GM21367 (cell line): ENCODE data around the gene IL19.
"Not testable (repeated sequence)": the region's sequence is repeated elsewhere in the genome, so short reads cannot be mapped to it uniquely, and the experiment has no call there.

Experiments used
- ATAC-seq: cut with Tn5 transposase; IDR thresholded peaks from one replicate; pipeline ENCODE4 v1.9.1; 2021; ENCODE audit not compliant: unreplicated experiment

The IL19 gene

DNA sequence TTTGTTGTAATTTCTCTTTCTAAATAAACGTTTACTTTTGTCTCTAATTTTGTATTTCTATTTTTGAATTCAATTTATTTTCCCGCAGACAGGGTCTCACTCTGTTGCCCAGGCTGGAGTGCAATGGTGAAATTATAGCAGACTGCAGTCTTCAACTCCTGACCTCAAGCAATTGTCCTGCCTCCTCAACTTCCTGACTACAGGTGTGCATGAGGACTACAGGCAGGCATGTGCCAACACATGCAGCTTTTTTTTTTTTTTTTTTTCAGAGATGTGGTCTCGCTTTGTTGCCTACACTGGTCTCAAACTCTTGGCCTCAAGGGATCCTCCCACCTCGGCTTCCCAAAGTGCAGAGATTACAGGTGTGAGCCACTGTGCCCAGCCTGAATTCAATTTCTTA lies 58.2 kb downstream of the IL19 start:
- ATAC-seq, result no peak

DNA sequence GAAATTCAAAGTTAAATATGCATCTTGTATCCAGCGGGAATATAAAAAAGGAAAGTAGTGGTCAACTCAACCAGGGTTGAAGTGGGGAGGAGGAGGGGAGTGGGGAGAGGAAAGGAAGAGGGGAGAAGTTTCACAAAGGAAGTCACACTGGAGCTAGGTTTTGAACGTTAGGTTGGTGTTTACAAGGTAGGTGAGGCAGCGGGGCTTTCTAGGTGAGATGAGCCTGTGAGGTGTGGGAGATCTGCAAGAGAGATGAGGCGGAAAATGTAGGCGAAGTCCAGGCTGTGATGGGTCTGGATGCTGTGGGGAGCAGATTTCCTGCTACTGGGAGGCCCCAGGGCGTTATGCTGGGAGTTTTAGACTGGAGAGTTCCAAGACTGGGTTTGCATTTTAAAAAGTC lies 58.7 kb downstream of the IL19 start:
- ATAC-seq, result no peak

DNA sequence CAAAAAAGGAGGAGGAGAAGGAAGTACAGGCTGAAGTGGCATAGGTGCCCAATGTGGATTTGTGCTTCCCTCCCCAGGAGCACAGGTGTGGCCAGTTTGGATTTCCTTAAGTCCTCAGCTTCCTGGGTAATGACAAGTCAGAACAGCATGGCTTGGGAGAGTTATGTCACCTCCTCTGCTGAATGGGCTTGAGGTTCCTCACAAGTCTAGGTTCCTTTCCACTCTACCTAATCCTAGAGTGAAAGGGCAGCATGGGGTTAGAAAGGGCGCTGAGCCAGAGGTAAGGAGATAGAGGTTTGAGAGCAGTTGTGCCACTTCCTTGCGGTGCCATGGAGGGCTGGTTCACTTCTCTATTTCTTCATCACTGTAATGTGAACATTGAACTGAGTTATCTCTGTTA lies 59.3 kb downstream of the IL19 start:
- ATAC-seq, result no peak

DNA sequence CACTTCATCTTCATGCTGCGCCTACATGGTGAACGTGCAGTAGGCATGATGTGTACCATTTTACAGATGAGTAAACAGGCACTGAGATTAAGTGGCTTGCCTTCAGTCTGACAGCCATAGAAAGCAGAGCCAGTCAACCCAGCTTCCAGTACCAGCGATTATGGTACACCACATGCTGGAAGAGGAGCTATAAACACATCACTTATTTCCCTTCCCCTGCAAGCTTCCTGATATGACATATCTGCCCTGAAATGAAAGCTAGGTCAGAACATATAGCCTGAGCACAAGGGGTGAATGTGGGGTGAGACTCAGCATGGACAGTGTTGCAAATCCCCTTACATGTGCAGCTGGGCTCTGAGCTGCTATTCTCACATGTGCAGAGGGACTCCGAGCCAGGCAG lies 61.1 kb downstream of the IL19 start:
- ATAC-seq, result no peak

DNA sequence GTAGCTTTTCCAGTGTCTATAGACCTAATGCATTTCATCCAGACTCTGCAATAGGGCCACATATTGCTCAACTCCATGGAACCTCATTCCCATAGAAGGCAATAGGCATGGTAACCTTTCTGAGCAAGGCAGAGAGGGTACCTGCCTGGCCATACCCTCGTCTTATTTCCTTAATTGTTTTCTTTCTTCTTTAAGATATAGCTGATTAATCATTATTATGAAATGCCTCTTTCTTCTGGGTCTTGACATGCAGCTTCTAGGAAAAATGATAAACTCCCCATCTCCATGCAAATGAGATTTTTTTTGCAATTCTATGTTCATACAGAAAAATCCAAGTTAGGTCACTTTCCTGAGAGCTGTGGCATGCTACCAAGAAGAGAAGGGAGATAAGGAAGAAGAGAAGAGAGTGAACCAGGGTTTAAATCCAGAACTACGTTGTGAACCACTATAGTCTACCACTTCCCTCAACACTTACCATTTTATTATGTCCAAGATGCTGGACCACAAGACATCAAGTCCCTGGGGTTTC lies 61.8 kb downstream of the IL19 start:
- ATAC-seq, result no peak

DNA sequence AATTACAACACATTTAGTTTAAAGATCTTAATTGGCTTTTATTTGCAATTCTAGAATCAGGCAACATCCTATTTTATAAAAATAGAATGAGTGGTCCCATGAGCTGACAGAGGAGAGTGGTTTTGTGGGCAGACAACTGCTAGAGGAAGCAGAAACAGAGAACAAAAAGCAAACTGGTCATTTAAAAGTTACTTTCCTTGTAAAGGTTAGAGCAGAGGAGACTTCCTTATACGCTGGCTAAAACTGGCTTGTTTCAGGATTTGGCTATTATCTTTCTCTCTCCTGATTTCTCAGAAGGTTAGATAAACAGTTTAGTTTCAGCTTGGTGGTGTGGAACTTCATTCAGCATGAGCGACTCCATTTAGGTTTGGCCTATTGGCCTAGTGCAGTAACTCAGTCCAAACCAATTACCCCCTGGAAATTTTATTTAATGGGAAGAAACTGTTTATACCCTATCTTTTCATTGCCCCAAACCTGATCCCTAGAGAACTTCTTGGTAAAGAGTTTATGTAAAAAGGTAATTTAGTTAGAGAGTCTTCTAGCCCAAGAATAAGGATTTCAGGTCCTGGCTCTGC lies 62.6 kb downstream of the IL19 start:
- ATAC-seq, result no peak

DNA sequence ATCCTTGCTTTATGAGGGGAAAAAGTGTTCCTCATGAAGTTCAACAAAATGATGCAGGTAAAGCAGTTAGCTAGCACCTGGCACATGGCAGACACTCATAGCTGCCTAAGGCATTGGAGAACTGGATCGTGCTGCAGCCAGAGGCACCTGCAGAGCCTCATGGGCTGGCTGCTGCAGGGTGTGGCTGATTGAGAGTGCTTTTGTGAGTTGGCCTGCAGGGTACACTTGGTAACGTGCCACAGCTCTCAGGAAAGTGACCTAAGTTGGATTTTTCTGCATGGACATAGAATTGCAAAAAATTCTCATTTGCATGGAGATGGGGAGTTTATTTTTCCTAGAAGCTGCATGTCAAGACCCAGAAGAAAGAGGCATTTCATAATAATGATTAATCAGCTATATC lies 63.2 kb downstream of the IL19 start:
- ATAC-seq, result no peak

DNA sequence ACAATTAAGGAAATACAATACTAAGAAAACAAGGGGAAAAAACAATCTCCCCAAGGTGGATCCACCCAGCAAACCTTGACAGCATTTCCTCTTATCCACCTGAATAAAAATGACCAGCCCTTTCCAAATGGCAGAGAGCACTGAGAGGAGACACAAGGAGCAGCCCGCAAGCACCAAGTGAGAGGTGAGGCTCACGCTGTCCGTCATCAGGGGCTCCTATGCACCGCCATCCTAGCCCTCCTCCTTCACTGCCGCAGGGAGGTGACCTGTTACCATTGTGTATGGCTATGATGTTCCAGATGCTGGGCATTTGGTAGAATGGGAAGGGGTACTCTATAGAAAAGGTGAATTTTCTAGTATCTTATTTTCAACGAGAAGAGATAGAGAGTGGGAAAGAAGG lies 63.6 kb downstream of the IL19 start:
- no peak for ATAC-seq

DNA sequence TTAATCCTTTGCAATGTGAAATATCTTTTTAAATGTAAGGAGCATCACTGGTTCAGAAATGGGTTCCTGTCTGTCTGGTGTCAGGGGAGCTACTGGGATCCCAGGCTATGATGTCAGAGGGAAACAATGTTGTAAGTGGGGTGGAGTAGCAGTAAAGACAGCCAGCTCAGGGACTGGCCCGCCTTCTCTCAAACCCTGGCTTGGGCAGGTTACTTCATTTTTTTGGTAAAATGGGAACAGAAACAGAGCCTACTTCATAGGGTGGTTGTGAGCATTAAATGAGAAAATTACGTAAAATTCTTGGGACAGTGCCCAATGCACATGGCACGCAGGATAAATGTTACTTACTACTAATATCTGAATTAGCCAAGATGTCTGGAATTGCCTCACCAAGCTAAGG lies 64.1 kb downstream of the IL19 start:
- no peak for ATAC-seq

DNA sequence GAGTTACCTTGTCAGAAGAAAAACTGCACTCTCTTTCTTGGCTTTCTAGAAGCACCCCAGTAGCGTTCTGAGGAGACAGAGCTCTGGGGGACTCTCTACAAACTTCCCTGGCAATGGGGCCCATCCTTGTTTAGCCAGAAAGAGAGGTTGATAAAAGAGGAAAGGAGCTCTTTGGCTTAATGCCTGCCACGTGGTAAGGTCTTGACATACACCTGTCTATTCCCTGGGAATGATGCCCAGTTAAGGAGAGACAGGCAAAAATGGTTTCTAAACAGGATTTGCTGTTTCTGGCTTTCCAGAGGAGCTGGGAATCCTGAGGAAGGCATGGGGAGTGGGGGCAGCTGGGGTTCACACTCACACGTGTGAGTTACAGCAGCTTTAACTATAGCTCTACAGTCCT lies 64.6 kb downstream of the IL19 start:
- ATAC-seq, result no peak

DNA sequence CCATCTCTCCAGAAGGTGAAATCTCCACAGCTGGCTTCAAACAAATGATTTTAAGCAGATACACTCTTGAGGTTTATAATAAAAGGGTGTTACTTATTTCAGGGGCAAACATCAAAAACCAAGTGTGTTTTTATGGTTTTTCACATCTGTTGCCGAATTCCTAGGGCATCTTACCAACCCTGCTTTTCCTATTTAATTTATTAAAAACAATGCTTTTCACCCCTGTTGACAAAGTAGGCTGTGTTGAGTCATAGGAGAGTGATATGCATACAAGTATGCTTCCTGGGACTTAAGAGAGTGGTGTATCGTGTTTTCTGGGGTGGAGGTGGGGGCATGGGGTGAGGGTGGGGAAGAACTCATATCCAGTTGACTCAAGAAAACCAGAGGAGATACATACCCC lies 65.5 kb downstream of the IL19 start:
- ATAC-seq, result no peak

DNA sequence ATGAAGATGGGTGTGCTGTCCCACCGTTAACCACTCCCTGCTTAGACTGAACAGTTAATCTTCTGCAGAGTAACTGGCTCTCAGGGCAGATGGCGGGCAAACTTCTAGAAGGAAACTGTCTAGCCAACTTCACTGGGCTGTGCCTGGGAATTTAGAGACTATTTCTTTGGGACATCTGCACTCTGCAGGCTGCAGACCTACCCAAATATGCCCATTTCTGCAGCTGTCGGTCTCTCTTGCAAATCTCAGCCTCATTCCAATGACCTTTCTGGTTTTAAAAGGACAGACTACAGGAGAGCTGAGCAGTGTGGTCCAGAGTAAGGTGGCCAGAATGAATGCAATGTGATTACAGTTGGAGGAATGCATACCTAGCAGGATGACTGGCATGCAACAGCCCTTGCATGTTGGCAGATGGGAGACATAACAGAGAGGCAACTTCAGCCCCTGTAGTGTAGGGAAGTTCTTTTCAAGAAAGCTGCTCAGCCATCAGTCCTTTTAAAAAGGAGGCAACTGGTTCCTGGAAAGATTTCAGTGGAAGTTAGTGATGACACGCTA lies 68.5 kb downstream of the IL19 start:
- no peak for ATAC-seq

DNA sequence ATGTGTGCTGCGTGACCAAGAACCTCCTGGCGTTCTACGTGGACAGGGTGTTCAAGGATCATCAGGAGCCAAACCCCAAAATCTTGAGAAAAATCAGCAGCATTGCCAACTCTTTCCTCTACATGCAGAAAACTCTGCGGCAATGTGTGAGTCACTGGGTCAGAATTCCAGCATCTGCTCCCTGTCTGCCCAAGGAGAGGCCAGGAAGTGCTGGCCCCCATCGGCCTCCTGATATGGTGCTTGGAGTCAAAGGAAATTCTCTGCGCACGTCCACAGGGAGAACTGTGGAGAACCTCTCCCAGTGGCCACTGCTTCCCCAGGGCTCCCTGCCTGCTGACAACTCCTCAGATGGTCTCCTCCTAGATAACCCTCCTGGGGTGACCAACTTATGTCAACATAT lies 69.3 kb downstream of the IL19 start:
- ATAC-seq, result no peak

DNA sequence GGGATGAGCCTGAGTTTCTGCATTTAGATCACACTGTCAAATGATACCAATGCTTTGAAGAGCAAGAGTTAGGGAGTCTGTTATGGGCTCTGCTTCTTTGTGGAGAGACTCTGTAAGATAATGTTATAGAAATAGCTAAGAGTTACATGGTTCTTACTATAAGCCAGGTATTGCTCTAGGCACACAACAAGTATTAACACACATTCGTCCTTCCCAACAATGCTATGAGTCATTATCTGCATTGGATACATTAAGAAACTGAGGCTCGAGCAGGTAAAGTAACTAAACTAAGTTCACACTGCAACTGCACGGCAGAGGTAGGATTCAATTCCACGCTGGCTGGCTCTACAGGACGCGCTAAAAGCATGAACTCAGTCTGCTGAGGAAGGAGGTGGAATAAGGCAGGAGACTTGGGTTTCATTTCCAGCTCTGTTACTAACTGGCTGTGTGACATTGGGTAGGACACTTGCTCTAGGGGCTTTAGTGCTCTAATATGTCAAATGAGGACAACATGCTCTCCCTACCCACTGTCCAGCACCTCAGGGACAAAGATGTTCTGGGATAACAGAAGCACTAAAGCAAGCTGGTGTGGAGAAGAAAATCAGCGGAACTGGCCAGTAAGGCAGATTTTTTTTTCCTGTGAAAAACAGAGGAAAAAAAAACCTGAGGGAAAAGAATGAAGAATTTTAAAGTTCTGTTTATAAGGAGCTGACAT lies 71.2 kb downstream of the IL19 start:
- no peak for ATAC-seq

DNA sequence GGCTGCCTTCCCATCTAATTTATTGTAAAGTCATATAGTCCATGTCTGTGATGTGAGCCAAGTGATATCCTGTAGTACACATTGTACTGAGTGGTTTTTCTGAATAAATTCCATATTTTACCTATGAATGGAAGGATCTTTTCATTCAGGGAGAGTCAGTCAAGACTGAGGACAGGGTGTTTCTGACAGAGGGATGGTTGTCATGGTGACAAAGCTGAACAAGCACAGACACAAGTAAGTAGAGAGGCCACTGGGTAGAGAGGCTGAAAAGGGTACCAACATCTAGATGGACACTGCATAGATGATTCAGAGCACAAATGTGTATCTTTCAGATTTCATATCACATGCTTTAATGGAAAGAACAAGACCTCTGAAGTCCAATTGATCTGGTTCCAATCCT lies 72.3 kb downstream of the IL19 start:
- no peak for ATAC-seq

DNA sequence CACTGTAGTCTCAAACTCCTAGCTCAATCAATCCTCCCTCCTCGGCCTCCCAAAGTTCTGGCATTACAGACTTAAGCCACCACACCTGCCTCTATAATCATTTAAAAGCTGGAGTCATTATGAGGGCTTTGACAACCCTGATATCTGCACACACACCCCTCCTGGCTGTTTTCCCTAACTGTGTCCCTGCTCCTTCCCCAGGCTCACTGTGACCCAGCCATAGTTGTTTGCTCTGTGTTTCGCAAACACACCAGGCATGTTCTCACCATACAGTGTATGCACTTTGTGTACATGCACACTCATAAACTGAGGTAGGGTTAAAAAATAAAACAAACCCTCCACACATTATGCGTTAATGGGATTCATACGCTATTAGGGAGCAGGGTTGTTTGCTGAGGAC lies 73.1 kb downstream of the IL19 start:
- no peak for ATAC-seq

DNA sequence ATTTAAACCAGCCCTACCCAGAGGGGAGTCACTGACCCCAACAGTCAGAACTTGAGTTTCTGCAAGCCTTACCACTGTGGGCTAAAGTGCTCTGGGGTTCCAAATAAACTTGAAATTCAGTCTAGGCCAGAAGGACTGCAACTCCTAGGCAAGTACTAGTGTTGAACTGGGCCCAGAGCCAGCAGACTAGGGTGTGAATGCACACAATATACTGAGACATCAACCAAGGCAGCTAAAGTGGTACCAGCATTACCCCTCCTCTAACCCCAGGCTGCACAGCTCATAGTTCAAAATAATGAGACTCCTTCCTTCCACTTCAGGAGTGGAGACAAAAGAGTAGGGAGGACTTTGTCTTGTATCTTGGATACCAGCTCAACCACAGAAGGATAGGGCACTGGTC lies 75.9 kb downstream of the IL19 start:
- ATAC-seq, result no peak

DNA sequence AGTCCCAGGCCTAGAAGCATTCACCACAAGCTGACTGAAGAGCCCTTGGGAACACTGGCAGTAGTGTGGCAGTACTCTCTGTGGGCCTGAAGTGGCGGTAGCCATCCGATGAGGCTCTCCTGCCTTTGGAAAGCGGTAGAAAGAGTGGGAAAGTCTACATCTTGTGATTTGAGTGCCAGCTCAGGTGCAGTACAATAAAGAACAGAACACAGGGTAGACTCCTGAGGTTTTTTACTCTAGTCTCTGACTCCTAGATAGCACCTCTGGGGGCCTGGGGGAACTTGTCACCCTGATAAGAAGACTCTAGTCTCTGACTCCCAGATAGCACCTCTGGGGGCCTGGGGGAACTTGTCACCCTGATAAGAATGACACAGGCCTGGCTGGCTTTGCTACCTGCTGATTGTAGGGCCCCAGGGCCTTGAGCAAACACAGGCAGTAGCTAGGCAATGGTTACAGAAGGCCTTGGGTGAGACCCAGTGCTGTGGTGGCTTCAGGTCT lies 76.8 kb downstream of the IL19 start:
- ATAC-seq, result no peak

DNA sequence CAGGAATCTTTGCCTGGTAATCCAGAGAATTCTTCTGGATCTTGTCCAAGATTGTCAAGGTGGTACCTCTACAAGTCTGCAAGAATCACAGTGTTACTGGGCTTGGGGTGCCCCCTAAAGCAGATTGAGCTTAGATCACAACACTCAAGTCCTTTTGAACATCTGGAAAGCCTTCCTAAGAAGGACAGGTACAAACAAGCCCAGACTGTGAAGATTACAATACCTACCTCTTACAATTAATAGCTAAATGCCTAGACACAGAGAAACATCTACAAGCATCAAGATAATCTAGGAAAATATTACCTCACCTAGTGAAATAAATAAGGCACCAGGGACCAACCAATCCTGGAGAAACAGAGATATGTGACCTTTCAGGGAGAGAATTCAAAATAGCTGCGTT lies 77.4 kb downstream of the IL19 start:
- no peak for ATAC-seq

DNA sequence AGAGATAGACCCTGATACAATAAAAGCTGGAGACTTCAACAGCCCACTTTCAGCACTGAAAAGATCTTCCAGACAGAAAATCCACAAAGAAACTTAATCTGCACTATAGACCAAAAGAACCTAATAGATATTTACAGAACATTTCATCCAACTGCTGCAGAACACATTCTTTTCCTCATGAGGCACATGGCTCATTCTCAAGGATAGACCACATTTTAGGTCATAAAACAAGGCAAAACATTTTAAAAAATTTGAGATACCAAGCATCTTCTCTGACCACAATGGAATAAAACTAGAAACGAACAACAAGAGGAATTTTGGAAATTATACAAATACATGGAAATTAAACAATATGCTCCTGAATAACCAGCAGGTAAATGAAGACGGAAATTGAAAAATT lies 79.8 kb downstream of the IL19 start:
- no peak for ATAC-seq

DNA sequence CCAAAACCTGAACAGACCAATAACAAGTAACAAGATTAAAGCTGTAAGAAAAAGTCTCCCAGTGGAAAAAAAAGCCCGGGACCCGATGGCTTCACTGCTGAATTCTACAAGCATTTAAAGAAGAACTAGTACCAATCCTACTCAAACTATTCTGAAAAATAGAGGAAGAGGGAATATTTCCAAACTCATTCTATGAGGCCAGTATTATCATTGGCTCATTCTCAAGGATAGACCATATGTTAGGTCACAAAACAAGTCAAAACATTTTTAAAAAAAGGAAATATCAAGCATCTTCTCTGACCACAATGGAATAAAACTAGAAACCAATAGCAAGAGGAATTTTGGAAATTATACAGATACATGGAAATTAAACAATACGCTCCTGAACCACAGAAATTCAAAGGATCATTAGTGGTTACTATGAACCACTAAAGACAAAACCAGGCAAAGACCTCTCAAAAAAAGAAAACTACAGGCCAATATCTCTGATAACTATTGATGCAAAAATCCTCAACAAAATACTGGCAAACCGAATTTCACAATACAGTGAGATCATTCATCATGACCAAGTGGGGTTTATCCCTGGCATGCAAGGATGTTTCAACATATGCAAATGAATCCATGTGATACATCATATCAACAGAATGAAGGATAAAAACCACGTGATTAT lies 80.9 kb downstream of the IL19 start:
- no peak for ATAC-seq

DNA sequence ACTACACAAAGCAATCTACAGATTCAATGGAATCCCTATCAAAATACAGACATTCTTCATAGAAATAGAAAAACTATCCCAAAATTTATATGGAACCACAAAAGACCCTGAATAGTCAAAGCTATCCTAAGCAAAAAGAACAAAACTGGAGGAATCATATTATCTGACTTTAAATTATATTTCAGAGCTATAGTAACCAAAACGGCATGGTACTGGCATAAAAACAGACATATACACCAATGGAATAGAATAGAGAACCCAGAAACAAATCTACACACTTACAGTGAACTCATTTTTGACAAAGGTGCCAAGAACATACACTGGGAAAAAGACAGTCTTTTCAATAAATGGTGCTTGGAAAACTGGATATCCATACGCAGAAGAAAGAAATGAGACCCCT lies 82.1 kb downstream of the IL19 start:
- ATAC-seq, result not testable (repeated sequence)
